GM21737 (cell line): ENCODE results near the gene PLEKHF1.

Source experiments
- ATAC-seq: cut with Tn5 transposase; IDR thresholded peaks from one replicate; pipeline ENCODE4 v1.9.1; 2021; ENCODE audit warnings: mild to moderate bottlenecking, moderate library complexity; ENCODE audit not compliant: unreplicated experiment

PLEKHF1 gene

GRCh38 chr19:29634423-29635130, 30.7 kb upstream of the PLEKHF1 start:
- ATAC-seq = no peak

DNA sequence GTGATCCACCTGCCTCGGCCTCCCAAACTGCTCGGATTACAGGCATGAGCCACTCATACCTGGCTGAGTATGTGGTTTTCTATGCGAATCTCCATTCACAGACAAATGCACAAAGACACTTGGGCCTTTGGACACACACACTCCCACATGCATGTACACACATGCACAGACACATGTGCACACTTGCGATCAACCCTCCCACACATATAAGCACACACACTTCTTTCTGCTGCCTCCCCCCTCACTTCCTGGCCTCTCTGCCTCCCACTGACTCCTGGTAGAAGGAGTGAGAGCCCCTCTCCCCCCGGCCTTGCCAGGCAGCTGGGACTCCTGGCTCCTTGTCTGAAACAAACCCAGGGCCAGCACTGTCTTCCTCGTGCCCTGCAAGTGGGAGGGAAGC, 29.3 kb upstream of the PLEKHF1 start:
- ATAC-seq = no peak

- no peak for ATAC-seq
Observed at GRCh38 chr19:29636553-29637360, 28.5 kb upstream of the PLEKHF1 start.

DNA sequence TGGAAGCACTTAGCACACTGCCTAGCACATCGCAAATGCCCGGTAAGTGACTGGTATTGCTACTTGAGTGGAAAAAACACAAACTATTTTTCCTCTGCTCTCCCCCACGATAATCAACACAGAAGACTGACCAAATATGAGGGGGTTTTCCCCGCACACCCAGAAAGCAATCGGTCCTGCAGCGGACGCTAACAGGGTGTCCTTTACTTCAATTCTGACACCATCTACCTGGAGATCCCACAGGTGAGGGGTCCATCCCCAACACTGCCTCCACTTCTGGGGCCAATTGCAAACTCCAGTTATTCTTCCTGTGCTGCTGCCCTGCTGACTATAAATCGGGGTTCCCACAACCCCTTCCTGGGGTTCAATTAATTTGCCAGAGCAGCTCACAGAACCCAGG, 26.2 kb upstream of the PLEKHF1 start:
- ATAC-seq = no peak

- no peak for ATAC-seq
Observed at GRCh38 chr19:29640231-29640630, 25.0 kb upstream of the PLEKHF1 start.

DNA sequence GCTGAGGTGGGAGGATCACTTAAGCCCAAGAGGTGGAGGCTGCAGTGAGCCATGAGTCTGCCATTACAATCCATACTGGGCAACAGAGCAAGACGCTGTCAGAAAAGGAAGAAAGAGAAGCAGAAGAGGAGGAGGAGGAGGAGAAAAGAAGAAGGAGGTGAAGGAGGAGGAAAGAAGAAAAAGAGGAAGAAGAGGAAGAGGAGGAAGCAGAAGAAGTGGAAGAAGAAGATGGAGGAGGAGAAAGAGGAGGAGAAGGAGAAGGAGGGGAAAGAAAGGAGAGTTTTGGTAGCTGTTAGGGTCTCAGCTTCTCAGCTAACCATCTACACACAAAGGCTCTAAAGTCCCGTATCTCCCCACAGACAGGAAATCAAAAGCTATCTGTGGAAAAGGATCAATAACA, 23.7 kb upstream of the PLEKHF1 start:
- no peak for ATAC-seq

DNA sequence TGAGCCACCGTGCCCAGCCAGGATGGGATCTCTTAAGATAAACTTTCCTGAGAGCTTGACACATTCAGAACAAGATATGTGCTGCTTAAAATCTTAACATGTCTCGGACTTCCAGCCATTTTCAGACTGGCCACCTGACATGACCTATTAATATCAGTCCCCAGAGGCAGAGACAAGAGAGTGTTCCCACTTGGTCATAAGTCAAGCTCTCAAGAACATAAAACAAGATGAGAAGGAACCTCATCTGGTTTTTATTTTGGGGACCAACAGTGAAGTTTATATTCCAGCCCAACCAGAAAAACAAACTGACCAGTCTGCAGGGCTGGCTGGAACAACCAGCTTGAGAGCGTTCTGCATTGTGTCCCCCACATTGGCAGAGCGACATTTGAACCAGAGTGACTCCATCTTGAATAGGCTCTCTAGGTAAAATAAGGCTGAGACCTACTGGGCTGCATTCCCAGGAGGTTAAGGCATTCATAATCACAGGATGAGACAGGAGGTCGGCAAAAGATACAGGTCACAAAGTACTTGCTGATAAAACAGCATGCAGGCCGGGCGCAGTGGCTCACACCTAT, 21.8 kb upstream of the PLEKHF1 start:
- no peak for ATAC-seq

DNA sequence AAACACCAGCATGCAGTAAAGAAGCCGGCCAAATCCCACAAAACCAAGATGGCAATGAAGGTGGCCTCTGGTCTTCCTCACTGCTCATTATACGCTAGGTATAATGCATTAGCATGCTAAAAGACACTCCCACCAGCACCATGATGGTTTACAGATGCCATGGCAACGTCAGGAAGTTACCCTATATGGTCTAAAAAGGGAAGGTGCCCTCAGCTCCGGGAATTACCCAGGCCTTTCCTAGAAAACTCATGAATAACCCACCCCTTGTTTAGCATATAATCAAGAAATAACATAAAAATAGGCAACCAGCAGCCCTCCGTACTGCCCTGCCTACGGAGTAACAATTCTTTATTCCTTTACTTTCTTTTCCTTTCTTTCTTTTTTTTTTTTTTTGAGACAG, 21.1 kb upstream of the PLEKHF1 start:
- ATAC-seq = no peak

DNA sequence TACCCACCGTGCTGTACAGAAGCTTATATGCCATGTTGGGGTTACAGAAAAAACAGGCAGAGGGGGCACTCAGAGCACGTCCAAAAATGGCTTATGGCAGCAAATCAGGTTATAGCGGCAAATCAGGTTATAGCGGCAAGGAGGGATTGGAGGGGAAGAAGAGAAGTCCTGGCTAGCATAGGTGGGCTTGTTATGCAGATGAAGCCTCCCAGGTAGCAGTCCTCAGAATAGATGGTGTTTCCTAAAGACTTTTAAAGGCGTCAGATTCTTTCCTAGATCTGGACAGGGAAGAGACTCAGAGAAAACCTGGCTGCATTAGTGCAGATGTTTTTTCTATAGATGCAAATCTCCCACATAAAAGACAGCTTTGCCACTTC, 19.8 kb upstream of the PLEKHF1 start:
- no peak for ATAC-seq

DNA sequence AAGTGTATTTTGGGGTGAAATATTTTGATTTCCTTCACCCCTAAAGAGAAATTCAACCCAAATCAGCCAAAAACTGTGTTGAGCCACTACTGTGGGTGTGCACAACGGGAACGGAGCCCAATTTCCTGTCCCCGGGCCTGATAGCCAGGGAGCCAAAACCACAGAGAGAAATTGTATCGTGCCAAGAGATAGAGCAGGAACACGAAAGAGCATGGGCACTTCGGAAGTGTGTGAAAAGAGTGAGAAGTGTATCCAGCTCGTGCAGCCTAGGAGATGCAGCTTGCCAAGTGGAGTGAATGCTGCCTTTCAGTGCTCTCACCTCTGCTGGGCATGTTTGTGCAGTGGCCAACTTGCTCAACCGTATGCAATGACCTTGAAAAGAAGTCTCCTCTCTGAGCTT, 19.4 kb upstream of the PLEKHF1 start:
- no peak for ATAC-seq

GRCh38 chr19:29650772-29651387, 14.4 kb upstream of the PLEKHF1 start:
- ATAC-seq = no peak

- no peak for ATAC-seq
Observed at GRCh38 chr19:29651622-29652394, 13.5 kb upstream of the PLEKHF1 start.

GRCh38 chr19:29653398-29653797, 11.9 kb upstream of the PLEKHF1 start:
- ATAC-seq = no peak

GRCh38 chr19:29655648-29656335, 9.5 kb upstream of the PLEKHF1 start:
- ATAC-seq = no peak

DNA sequence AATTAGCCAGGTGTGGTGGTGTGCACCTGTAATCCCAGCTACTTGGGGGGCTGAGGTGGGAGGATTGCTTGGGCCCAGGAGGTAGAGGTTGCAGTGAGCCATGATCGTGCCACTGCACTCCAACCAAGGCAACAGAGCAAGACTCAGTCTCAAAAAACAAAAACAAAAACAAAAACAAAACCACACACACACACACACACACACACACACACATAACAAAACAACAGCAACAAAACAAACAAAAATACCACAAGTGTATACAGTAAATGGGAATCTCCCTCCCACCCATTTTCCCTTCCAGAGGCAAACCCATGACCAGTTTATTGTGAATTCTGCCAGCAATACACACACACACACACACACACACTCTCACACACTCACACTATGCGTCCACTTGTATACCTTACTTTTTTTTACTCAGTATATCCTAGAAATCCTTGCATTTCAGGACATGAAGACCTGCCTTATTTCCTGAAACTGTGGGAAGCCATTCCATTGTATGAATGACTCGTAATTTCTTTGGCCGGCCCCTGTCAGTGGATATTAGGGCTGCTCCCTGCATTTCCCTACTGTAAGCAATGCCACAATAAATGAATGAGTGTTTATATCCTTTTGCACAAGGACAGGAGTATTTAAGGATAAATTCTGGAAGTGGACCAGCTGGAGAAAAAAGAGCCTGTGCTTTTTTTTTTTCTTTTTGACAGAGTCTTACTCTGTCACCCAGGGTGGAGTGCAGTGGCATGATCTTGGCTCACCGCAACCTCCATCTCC, 6.9 kb upstream of the PLEKHF1 start:
- no peak for ATAC-seq

DNA sequence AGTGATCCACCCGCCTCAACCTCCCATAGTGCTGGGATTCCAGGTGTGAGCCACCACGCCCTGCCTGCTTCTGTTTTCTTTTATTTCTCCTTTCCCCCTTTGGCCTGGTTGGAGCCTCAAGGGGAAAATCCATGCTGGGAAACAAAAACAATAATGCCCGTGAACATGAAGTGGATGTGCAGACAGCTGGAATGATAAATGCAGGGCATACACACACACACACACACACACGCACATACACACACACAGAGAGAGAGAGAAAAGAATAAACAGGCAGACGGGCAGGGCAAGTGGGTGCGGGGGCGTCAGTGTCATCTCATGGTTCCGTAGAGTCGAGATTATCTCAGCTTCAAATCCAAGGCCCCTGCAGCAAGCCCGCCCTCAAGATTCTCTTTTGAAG, 4.4 kb upstream of the PLEKHF1 start:
- no peak for ATAC-seq

GRCh38 chr19:29662278-29662603, 3.0 kb upstream of the PLEKHF1 start:
- ATAC-seq = no peak

DNA sequence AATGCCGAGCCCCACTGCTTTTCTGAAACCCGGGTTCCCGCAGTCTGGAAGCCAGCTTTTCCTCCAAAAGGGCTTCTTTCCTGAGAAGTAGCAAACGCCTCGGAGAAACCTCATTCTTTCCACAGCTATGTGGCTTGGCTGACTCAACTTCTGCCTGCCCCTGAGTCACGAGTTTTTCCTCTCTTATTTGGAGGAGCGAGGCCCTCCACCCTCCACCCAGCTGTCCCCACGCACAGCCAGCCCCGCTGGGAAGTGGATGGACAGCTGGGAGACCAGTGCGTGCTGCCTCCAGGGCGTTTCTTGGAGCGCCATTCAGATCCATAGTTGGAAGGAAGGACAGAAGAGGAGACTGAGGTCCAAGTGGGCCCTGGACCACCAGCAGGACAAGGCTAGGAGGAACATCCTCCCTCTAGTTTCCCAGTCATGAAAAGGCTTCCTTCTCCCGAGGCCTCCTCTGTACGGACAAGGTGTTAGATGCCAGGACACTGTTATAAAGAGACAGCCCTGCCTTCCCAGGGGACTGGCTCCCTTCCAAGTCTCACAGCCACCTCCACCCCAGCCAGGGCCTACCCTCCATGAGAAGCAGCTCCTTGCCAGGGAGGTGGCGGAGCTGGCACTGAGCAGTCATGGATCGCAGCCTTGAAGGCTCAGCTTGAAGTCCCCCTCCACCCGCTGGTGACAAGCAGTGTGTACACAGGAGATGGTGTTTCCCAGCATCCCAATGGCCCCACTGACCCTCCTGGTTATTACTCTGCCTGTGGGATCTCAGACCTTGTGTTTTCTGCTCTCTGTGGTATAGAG, 2.5 kb upstream of the PLEKHF1 start:
- ATAC-seq = no peak
